ENCODE data around the gene DAW1.
"Not testable (repeated sequence)": the region's sequence is repeated elsewhere in the genome, so short reads cannot be mapped to it uniquely, and the experiment has no call there.

DAW1 gene

GRCh38 chr2:227871375-227871791, at the start of gene DAW1:
DAW1 (plus strand) TSS chr2:227871631; CDS start chr2:227871690, 59 bp downstream.
- DNase-seq (ENCODE audit: low read depth): no peak

- no peak for DNase-seq (ENCODE audit: low read depth)
Observed at GRCh38 chr2:227822416-227823003, 48.9 kb upstream of the DAW1 start.

GRCh38 chr2:227823922-227824321, 47.5 kb upstream of the DAW1 start:
- no peak for DNase-seq (ENCODE audit: low read depth)

GRCh38 chr2:227824711-227825110, 46.7 kb upstream of the DAW1 start:
- DNase-seq (ENCODE audit: low read depth): no peak

- no peak for DNase-seq (ENCODE audit: low read depth)
Observed at GRCh38 chr2:227826019-227826521, 45.4 kb upstream of the DAW1 start.

- no peak for DNase-seq (ENCODE audit: low read depth)
Observed at GRCh38 chr2:227826563-227826962, 44.9 kb upstream of the DAW1 start.

- DNase-seq (ENCODE audit: low read depth): no peak
Observed at GRCh38 chr2:227827143-227827542, 44.3 kb upstream of the DAW1 start.

- no peak for DNase-seq (ENCODE audit: low read depth)
Observed at GRCh38 chr2:227828477-227828912, 42.9 kb upstream of the DAW1 start.

GRCh38 chr2:227829337-227829736, 42.1 kb upstream of the DAW1 start:
- no peak for DNase-seq (ENCODE audit: low read depth)

GRCh38 chr2:227834423-227834822, 37.0 kb upstream of the DAW1 start:
- no peak for DNase-seq (ENCODE audit: low read depth)

- DNase-seq (ENCODE audit: low read depth): no peak
Observed at GRCh38 chr2:227834916-227835650, 36.3 kb upstream of the DAW1 start.

GRCh38 chr2:227839339-227840129, 31.9 kb upstream of the DAW1 start:
- DNase-seq (ENCODE audit: low read depth): not testable (repeated sequence)

GRCh38 chr2:227846831-227847230, 24.6 kb upstream of the DAW1 start:
- DNase-seq (ENCODE audit: low read depth): no peak

GRCh38 chr2:227848146-227848545, 23.3 kb upstream of the DAW1 start:
- no peak for DNase-seq (ENCODE audit: low read depth)

GRCh38 chr2:227848586-227848985, 22.8 kb upstream of the DAW1 start:
- no peak for DNase-seq (ENCODE audit: low read depth)

- DNase-seq (ENCODE audit: low read depth): no peak
Observed at GRCh38 chr2:227849906-227850305, 21.5 kb upstream of the DAW1 start.

GRCh38 chr2:227853204-227853629, 18.2 kb upstream of the DAW1 start:
- DNase-seq (ENCODE audit: low read depth): no peak

- DNase-seq (ENCODE audit: low read depth): no peak
Observed at GRCh38 chr2:227853765-227854271, 17.6 kb upstream of the DAW1 start.

GRCh38 chr2:227855440-227855839, 16.0 kb upstream of the DAW1 start:
- no peak for DNase-seq (ENCODE audit: low read depth)

- no peak for DNase-seq (ENCODE audit: low read depth)
Observed at GRCh38 chr2:227856697-227857096, 14.7 kb upstream of the DAW1 start.

GRCh38 chr2:227860221-227860641, 11.2 kb upstream of the DAW1 start:
- DNase-seq (ENCODE audit: low read depth): no peak

- no peak for DNase-seq (ENCODE audit: low read depth)
Observed at GRCh38 chr2:227861011-227861410, 10.4 kb upstream of the DAW1 start.
